CD4-positive, alpha-beta T cell treated with Interleukin-1 beta for 1 hour (primary cell): Measurements from ENCODE around the gene TSPOAP1.
A peak's percentile ranks its signal among the peaks of the same experiment; 100 is the strongest.

ENCODE experiments used
- DNase-seq, 2 donors: peaks; one replicate each; pipeline ENCODE4 v3.0.0-alpha.2; 2020 to 2022

TSPOAP1 gene

DNA sequence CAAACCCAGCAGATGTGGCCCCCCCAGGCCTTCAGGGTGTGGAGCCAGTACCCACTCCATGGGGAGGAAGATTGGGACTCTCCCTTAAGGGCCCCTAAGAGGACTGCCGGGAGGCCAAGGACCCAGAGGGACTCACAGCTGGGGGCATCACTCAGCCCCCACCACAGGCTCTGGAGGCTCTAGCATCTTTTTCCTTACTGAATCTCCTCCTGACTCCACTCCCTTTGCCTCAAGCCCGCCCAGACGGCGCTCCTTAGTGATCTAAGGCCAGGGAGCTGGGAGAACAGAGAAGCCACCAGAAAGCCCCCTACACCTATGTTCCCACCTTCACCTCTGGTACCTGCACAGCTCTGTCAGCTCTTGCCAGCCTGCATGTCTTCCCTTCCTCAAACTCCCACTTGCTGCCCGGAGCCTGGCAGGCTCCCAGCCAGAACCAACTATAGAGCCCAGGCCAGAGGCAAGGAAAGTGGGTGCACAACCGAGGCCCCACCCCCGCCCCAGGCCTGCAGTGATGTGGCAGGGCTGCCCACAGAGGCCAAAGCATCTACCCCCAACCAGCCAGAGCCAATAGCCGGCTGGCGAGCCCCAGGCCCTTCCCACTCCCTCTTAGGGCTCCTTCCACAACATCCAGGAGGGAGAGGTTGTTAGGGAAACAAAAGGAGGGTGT lies 25.5 kb downstream of the TSPOAP1 start:
- DNase-seq = no peak

- DNase-seq = no peak
Observed at GRCh38 chr17:58302171-58302918, 26.2 kb downstream of the TSPOAP1 start.

- no peak for DNase-seq
Observed at GRCh38 chr17:58301504-58302150, 27.0 kb downstream of the TSPOAP1 start.

DNA sequence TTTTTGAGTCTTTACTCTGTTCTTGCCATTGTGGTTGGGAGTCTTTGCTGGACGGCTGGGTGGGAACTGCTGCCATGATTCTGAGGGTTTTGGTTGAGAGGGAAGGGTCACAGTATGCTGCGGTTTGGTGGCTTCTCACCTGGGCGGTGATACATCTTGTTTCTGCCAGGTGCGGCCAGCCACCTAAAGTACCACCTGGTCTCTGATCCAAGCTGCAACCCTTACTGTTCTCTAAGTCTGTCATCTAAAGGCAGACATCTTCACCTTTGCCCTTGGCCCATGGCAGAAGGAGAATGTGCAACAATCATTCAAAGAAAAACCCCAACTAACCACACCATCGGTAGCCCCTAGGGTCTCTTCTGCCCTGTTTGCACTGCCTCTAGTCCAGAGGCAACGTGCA lies 28.3 kb downstream of the TSPOAP1 start:
- DNase-seq = no peak

DNA sequence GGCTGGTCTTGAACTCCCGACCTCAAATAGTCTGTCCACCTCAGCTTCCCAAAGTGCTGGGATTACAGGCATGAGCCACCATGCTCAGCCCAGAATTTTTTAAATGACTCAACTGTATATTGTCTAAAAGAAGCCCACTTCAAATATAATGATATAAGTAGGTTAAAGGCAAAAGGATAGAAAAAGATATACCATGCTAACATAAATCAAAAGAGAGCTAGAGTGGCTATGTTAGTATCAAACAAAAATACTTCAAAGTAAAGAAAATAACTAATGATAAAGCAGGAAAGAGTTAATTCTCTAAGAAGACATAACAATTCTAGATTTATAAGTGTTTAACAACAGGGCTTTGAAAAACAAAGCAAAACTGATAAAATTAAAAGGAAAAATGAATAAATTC lies 34.6 kb downstream of the TSPOAP1 start:
- no peak for DNase-seq

- no peak for DNase-seq
Observed at GRCh38 chr17:58291246-58291645, 37.3 kb downstream of the TSPOAP1 start.

DNA sequence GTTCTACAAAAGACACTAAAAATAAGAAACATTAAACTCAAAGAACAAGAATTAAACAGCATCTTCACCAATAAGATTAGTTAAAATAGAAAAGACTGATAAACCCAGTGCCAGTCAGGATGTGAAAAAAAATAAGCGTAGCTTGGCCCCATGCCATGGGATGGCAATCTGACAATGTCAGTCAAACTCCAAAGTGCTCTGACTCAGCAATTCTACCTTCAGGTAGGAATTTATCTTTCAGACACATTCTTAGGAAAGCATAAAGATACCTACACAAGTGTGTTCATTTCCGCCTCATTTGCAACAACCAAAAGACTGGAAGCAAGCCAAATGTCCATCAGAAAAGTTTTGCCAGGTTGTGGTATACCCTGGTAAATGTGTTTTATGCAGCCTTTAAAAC lies 38.7 kb downstream of the TSPOAP1 start:
- DNase-seq = no peak

DNA sequence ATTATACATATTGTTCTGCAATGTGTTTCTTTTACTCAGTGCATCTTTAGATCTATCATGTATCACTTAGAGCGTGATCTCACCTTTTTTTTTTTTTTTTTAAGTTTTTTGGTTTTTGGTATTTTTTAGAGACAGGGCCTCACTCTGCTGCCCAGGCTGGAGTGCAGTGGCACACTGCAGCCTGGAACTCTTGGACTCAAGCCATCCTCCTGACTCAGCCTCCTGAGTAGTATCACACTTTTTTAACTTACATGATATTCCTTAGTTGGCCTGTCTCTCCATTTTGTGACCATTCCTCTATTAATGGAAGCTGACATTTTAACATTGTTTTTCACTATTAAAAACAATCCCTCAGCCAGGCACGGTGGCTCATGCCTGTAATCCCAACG lies 43.2 kb downstream of the TSPOAP1 start:
- DNase-seq = no peak

- DNase-seq = no peak
Observed at GRCh38 chr17:58284613-58285421, 43.8 kb downstream of the TSPOAP1 start.

- no peak for DNase-seq
Observed at GRCh38 chr17:58283674-58284612, 44.7 kb downstream of the TSPOAP1 start.

DNA sequence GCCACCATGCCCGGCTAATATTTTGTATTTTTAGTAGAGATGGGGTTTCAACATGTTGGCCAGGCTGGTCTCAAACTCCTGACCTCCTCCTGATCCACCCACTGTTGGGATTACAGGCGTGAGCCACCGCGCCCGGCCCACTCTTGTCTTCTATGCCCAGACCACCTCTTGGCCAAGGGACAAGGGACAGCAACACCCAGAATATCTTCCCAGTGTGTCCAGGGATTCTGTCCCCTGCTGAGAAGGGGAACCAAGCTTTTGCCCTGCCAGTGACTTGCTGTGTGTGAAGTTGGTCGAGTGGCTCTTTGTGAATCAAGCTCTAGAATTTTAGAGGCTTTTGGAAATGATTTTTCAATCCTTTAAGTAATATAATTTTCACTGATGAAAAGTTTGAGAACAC lies 46.2 kb downstream of the TSPOAP1 start:
- no peak for DNase-seq

DNA sequence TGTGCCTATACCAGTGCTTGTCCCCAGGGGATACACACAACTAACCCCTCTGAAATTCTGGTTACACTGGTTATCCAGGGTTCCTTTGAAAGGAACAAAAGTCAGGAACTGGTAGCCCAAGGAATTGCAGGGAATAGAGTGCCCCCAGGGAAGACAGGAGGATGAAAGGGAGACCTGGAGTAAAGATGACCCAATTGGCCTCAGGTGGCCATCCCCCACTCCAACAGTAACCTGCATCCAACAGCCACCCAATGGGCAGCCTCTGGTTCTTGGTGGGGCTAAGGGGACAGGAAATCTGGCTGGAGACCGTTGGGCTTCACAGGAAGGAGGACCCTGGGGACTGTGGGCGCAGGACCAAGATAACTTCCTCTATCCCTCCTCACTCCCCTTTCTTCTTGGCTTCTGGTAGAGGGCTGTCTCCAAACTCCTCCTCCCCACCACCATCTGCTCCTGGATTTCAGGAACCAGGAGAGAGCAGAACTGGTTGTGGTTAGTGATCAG lies 47.0 kb downstream of the TSPOAP1 start:
- DNase-seq = no peak

GRCh38 chr17:58280480-58281217 lies 47.9 kb downstream of the TSPOAP1 start, which contains the start of gene MPO:
Gene MPO (minus strand): TSS chr17:58280935. CDS start chr17:58280758, 177 bp downstream.
- DNase-seq = no peak

- no peak for DNase-seq
Observed at GRCh38 chr17:58279736-58280479, 48.7 kb downstream of the TSPOAP1 start.

DNA sequence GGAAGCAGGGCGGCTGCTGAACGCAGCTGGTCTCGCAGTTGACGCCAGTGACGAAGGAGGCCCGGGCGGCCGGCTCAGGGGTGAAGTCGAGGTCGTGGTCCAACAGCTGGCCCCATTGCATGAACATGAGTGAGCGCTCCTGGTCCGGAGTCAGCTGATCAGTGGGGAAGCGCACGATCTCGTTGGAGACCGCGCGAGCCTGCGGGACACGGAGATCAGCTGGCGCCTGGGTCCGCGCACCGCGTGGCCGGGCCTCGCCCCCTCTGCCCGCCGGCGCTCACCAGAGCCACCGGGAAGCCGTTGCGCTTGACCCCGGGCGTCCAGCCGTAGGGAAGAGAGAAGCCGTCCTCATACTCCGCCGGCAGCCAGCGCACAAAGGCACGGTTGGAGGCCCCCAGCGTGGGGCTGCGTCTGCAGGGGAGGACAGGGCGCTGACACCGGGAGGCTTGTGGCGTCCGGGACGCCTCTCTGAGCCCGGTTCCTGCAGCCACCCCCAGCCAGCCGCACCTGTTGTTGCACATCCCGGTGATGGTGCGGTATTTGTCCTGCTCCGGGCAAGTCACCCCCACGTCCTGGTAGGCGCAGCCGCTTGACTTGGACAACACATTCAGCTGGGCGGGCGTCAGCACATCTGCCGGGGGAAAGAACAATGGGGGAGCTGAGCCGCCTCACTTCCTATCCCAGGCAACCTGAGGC lies 49.4 kb downstream of the TSPOAP1 start:
- peak in 1 of 2 donors; percentile 58 for DNase-seq

- no peak for DNase-seq
Observed at GRCh38 chr17:58278661-58279015, 50.0 kb downstream of the TSPOAP1 start.

DNA sequence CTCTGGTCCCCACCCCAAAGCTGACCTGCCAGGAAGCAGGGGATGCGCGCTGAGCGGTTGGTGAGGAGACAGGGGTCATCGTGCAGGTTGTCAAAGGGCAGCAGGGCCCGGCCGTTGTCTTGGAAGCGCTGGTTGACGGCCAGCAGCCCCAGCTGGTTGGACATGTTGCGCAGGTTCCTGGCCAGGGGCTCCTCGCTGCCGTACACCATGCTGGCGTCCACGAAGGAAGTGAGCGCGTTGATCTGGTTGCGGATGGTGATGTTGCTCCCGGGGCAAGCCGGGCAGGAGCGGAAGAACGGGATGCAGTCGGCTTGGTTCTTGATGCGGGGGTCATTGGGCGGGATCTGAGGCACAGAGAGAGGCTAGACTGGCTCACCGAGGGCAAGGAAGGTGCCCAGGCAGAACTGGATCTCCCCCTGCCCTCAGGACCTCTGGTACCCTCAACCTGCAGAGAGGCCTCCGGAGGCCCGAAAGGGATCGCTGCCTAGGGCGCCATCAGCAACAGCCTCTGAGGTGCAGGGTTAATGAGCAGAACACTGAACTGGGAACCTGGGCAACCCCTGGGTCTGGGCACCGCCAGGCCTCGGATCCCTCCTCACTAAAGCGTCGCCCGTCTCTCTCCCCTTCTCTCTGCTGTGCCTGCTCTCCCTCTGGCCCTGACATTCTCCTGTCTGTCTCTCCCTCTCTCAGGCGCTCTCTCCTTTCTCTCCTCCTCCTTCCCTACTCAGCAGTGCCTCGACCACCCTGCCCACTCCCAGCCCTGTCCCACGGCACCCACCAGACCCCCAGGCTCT lies 50.6 kb downstream of the TSPOAP1 start:
- DNase-seq = no peak

DNA sequence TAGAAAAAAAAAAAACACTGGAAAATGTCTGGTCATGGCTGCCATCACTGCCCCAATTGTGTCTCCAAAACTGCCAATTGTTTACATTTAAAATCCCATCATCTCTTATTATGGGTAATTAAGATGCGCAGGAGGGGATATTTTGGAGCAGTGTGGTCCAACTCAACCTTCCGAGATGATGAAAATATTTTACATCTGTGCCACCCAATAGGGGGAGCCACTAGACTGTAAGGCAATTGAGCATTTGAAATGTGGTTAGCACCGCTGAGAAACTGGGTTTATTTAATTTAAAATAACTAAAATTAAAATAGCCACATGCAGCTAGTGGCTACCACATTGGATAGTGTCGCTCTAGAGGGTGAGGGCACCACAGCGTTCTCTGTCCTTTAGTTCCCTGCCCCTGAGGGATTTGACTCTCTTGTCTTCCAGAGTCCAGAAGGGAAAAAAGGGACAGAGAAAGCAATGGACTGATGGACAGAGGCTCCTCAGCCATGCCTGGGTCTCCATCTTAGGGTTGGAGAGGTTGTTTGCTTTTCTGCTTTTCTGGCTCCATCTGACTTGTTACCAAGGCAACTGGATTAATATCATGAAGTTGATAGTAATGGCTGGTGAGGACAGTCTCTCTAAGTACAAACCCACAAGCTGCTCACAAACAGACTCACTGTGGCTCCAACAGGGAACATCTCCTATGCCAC lies 51.3 kb downstream of the TSPOAP1 start:
- DNase-seq = peak in 1 of 2 donors; percentile 34
